ENCODE measurements around the gene SLC10A6.
"Not testable (repeated sequence)": the region's sequence is repeated elsewhere in the genome, so short reads cannot be mapped to it uniquely, and the experiment has no call there.

The SLC10A6 gene

DNA sequence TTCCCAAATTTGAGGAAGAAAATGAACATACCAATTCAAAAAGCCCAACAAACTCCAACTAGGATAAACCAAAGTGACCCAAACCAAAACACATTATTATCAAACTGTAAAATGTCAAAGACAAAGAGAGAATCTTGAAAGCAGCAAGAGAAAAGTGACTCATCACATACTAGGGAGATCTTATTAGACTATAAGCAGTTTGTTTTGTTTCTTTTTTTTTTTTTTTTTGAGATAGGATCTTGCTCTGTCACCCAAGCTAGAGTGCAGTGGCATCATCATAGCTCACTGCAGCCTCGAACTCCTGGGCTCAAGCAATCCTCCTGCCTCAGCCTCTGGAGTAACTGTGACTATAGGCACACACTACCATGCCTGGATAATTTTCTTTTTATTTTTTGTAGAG lies 30.5 kb upstream of the SLC10A6 start:
- TF ChIP-seq EZH2phosphoT487 (IDR thresholded peaks at IDR 0.05; ENCODE audit: borderline replicate concordance) = no peak
- no peak for TF ChIP-seq CTCF (conservative IDR thresholded peaks at IDR 0.05; ENCODE audit: low read length)

GRCh38 chr4:86878640-86879039 lies 29.5 kb upstream of the SLC10A6 start:
- H3K79me2 ChIP-seq (ENCODE audit: insufficient read depth, low read length) = no peaks in the 10 kb centered on the region
- H3F3A ChIP-seq (ENCODE audit: low read depth) = no peaks in the 10 kb centered on the region
- H3K4me1 ChIP-seq (ENCODE audit: insufficient read depth, low read length, poor library complexity, severe bottlenecking) = no peaks in the 10 kb centered on the region
- H3K9me2 ChIP-seq (replicated peaks; ENCODE audit: low read depth, low read length) = no peaks in the 10 kb centered on the region
- no peak overlapping the region for H2AFZ ChIP-seq (ENCODE audit: low read length)
- no peak overlapping the region for H3K9ac ChIP-seq (ENCODE audit: low read depth, low read length, poor library complexity, severe bottlenecking)
- peaks cover 7% of the 10 kb centered on the region; the same call in 1 of the 2 replicates for H3K9me3 ChIP-seq (ENCODE audit: insufficient read depth, low read depth, low read length)
- no peaks in the 10 kb centered on the region for H3K36me3 ChIP-seq (ENCODE audit: insufficient read depth, low read length)
- H3K4me2 ChIP-seq (ENCODE audit: low read depth, low read length, poor library complexity, severe bottlenecking) = no peak overlapping the region
- no peak for TF ChIP-seq EZH2phosphoT487 (IDR thresholded peaks at IDR 0.05; ENCODE audit: borderline replicate concordance)
- TF ChIP-seq CTCF (conservative IDR thresholded peaks at IDR 0.05; ENCODE audit: low read length) = no peak
- no peak overlapping the region for H3K4me3 ChIP-seq (ENCODE audit: low read length, poor library complexity, severe bottlenecking)
- H3K27me3 ChIP-seq (ENCODE audit: insufficient read depth, low read length, poor library complexity, severe bottlenecking) = no peaks in the 10 kb centered on the region
- H4K20me1 ChIP-seq (ENCODE audit: insufficient read depth, low read length, poor library complexity, severe bottlenecking) = no peaks in the 10 kb centered on the region

More for the DNA sequence above, 30.5 kb upstream of the SLC10A6 start:
- no peaks in the 10 kb centered on the region for H3K27me3 ChIP-seq (ENCODE audit: insufficient read depth, low read length, poor library complexity, severe bottlenecking)
- no peaks in the 10 kb centered on the region for H3K36me3 ChIP-seq (ENCODE audit: insufficient read depth, low read length)
- H3K9me2 ChIP-seq (replicated peaks; ENCODE audit: low read depth, low read length) = no peaks in the 10 kb centered on the region
- H4K20me1 ChIP-seq (ENCODE audit: insufficient read depth, low read length, poor library complexity, severe bottlenecking) = no peaks in the 10 kb centered on the region
- peaks cover 7% of the 10 kb centered on the region; the same call in 1 of the 2 replicates for H3K9me3 ChIP-seq (ENCODE audit: insufficient read depth, low read depth, low read length)
- H3K4me2 ChIP-seq (ENCODE audit: low read depth, low read length, poor library complexity, severe bottlenecking) = no peak overlapping the region
- no peaks in the 10 kb centered on the region for H3F3A ChIP-seq (ENCODE audit: low read depth)
- no peak overlapping the region for H3K9ac ChIP-seq (ENCODE audit: low read depth, low read length, poor library complexity, severe bottlenecking)
- no peaks in the 10 kb centered on the region for H3K79me2 ChIP-seq (ENCODE audit: insufficient read depth, low read length)
- H3K4me1 ChIP-seq (ENCODE audit: insufficient read depth, low read length, poor library complexity, severe bottlenecking) = no peaks in the 10 kb centered on the region
- H2AFZ ChIP-seq (ENCODE audit: low read length) = no peak overlapping the region
- H3K4me3 ChIP-seq (ENCODE audit: low read length, poor library complexity, severe bottlenecking) = no peak overlapping the region

- no peak for TF ChIP-seq EZH2phosphoT487 (IDR thresholded peaks at IDR 0.05; ENCODE audit: borderline replicate concordance)
- TF ChIP-seq CTCF (conservative IDR thresholded peaks at IDR 0.05; ENCODE audit: low read length) = no peak
- H2AFZ ChIP-seq (ENCODE audit: low read length) = no peak overlapping the region
- H3K27me3 ChIP-seq (ENCODE audit: insufficient read depth, low read length, poor library complexity, severe bottlenecking) = no peaks in the 10 kb centered on the region
- no peak overlapping the region for H3K4me3 ChIP-seq (ENCODE audit: low read length, poor library complexity, severe bottlenecking)
- H3K36me3 ChIP-seq (ENCODE audit: insufficient read depth, low read length) = no peaks in the 10 kb centered on the region
- H3K79me2 ChIP-seq (ENCODE audit: insufficient read depth, low read length) = no peaks in the 10 kb centered on the region
- H3F3A ChIP-seq (ENCODE audit: low read depth) = no peaks in the 10 kb centered on the region
- H4K20me1 ChIP-seq (ENCODE audit: insufficient read depth, low read length, poor library complexity, severe bottlenecking) = no peaks in the 10 kb centered on the region
- H3K4me2 ChIP-seq (ENCODE audit: low read depth, low read length, poor library complexity, severe bottlenecking) = no peak overlapping the region
- peaks cover 7% of the 10 kb centered on the region; the same call in 1 of the 2 replicates for H3K9me3 ChIP-seq (ENCODE audit: insufficient read depth, low read depth, low read length)
- H3K9ac ChIP-seq (ENCODE audit: low read depth, low read length, poor library complexity, severe bottlenecking) = no peak overlapping the region
- H3K9me2 ChIP-seq (replicated peaks; ENCODE audit: low read depth, low read length) = no peaks in the 10 kb centered on the region
- no peaks in the 10 kb centered on the region for H3K4me1 ChIP-seq (ENCODE audit: insufficient read depth, low read length, poor library complexity, severe bottlenecking)
Observed at GRCh38 chr4:86876894-86877685, 27.9 kb upstream of the SLC10A6 start.

DNA sequence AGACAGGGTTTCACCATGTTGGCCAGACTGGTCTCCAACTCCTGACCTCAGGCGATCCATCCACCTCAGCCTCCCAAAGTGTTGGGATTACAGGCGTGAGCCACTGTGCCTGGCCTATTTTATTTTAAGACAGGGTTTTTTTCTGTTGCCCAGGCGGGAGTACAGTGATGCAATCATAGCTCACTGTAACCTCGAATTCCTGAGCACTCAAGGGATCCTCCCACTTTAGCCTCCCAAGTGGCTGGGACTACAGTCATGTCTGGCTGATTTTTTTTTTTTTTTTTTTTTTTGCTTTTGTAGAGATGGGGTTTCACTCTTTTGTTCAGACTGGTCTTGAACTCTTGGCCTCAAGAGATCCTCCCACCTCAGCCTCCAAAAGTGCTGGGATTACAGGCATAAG lies 26.3 kb upstream of the SLC10A6 start:
- H3K9ac ChIP-seq (ENCODE audit: low read depth, low read length, poor library complexity, severe bottlenecking); H3K4me3 ChIP-seq (ENCODE audit: low read length, poor library complexity, severe bottlenecking); H4K20me1 ChIP-seq (ENCODE audit: insufficient read depth, low read length, poor library complexity, severe bottlenecking); H3K36me3 ChIP-seq (ENCODE audit: insufficient read depth, low read length); H3K27me3 ChIP-seq (ENCODE audit: insufficient read depth, low read length, poor library complexity, severe bottlenecking); H2AFZ ChIP-seq (ENCODE audit: low read length); H3F3A ChIP-seq (ENCODE audit: low read depth); H3K79me2 ChIP-seq (ENCODE audit: insufficient read depth, low read length); H3K4me2 ChIP-seq (ENCODE audit: low read depth, low read length, poor library complexity, severe bottlenecking); H3K9me3 ChIP-seq (ENCODE audit: insufficient read depth, low read depth, low read length); H3K4me1 ChIP-seq (ENCODE audit: insufficient read depth, low read length, poor library complexity, severe bottlenecking); H3K9me2 ChIP-seq (replicated peaks; ENCODE audit: low read depth, low read length): not testable (repeated sequence)
